ENCODE measurements around the gene ATP5MC2. TPM values are rescaled to one million over a fixed set of nuclear protein-coding genes. Genes with fewer than 3 reads are reported as not detected.

The ATP5MC2 gene
- total and polyA plus RNA-seq, 10 donors, result 231 to 526 (median 304) TPM

DNA sequence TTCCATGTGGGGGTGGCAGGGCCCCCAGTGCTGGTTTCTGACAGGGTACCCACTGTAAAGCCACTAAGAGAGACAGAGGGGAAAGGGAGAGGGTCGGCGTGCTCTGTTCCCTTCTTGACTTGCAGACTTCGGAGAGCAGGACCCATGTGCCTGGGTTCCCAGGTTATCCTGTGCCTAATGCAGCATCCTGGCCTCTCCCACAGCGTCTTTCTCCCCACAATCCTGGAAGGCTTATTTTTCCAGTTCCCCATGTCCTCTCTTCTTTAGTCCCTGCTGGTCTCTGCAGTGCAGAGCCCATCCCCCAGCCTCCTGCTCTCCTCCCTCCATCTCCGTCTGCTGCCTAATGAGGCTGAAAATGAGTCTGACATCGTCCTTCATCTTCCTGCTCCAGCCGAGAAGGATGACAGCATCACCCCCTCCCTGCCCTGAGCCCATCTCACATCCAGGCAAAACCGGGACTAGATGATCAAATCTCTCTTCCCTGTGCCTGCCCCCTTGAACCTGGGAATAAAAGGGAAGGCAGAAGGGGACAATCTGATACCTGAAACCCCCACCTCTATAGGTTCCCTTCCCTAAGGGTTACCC lies 36.3 kb upstream of the ATP5MC2 start:
- intact Hi-C loops (cut with DNase I; ENCODE audit: low total_unique reads), result no loop called here
- no peak overlapping the region for H3K4me3 ChIP-seq
- H3K27ac ChIP-seq, result no peak overlapping the region
- H3K9me3 ChIP-seq, result no peaks in the 10 kb centered on the region
- no peak for DNase-seq
- H3K27me3 ChIP-seq (replicated peaks in 1 of 7), result peaks cover 0 to 10% (median 0%) of the 10 kb centered on the region in 7 donors
- H3K36me3 ChIP-seq, result peaks cover 0 to 60% (median 48%) of the 10 kb centered on the region in 6 donors
- no peak for TF ChIP-seq POLR2AphosphoS5 (IDR thresholded peaks at IDR 0.05)
- TF ChIP-seq POLR2A (IDR thresholded peaks at IDR 0.05), result no peak
- no peak for TF ChIP-seq CTCF (IDR thresholded peaks at IDR 0.05 in 8 of 11, conservative IDR thresholded peaks at IDR 0.05 in 3 of 11)
- WGBS, 5 donors, result 81 to 88% (median 83%) methylated on average over 8 of the region's 8 CpGs
- H3K4me1 ChIP-seq, result no peaks in the 10 kb centered on the region

DNA sequence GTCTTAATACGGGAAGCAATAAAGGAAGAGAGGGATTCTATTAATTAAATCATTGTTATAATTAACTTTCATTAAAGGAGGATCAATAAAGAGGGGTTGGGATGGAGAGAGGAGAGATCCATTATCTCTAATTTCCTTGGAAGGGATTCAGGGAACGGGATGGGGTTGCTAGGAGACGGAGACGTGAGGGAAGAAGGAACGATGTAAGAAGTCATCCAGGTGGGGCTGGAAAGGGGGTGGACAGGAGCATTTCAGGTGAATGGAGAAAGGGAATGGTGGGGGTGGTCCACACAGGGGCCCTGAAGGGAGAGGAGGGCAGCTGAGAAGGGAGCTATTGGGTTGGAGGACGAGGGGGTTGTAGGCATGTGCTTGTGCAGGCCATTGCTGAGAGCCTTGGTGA lies 34.2 kb upstream of the ATP5MC2 start:
- Histone ChIP-seq H3K27me3 (replicated peaks in 1 of 7) (peaks cover 0 to 30% (median 4%) of the 10 kb centered on the region in 7 donors), H3K4me1 (no peaks in the 10 kb centered on the region), H3K9me3 (no peaks in the 10 kb centered on the region), H3K4me3 (no peak overlapping the region), H3K36me3 (peaks cover 0 to 40% (median 34%) of the 10 kb centered on the region in 6 donors), H3K27ac (no peak overlapping the region)
- intact Hi-C loops (cut with DNase I; ENCODE audit: low total_unique reads), result no loop called here
- DNase-seq, result no peak
- TF ChIP-seq CTCF (IDR thresholded peaks at IDR 0.05 in 8 of 11, conservative IDR thresholded peaks at IDR 0.05 in 3 of 11), result no peak
- TF ChIP-seq POLR2AphosphoS5 (IDR thresholded peaks at IDR 0.05), result no peak
- TF ChIP-seq POLR2A (IDR thresholded peaks at IDR 0.05), result no peak
- 64 to 81% (median 69%) methylated on average over 6 of the region's 6 CpGs for WGBS, 5 donors

- no peak overlapping the region for H3K27ac ChIP-seq
- intact Hi-C loops (cut with DNase I; ENCODE audit: low total_unique reads), result no loop called here
- no peak overlapping the region for H3K4me3 ChIP-seq
- H3K9me3 ChIP-seq, result no peaks in the 10 kb centered on the region
- no peaks in the 10 kb centered on the region for H3K4me1 ChIP-seq
- H3K36me3 ChIP-seq, result peaks cover 0 to 35% (median 29%) of the 10 kb centered on the region in 6 donors
- H3K27me3 ChIP-seq (replicated peaks in 1 of 7), result peaks cover 0 to 35% (median 8%) of the 10 kb centered on the region in 7 donors
- no peak for DNase-seq
- WGBS, 5 donors, result 55 to 68% (median 59%) methylated on average over 4 of the region's 4 CpGs
- TF ChIP-seq CTCF (IDR thresholded peaks at IDR 0.05 in 8 of 11, conservative IDR thresholded peaks at IDR 0.05 in 3 of 11), result no peak
- TF ChIP-seq POLR2A (IDR thresholded peaks at IDR 0.05), result no peak
- peak in 1 of 3 donors; percentile 25 for TF ChIP-seq POLR2AphosphoS5 (IDR thresholded peaks at IDR 0.05)
Measured at GRCh38 chr12:53709671-53710070, 33.8 kb upstream of the ATP5MC2 start.

DNA sequence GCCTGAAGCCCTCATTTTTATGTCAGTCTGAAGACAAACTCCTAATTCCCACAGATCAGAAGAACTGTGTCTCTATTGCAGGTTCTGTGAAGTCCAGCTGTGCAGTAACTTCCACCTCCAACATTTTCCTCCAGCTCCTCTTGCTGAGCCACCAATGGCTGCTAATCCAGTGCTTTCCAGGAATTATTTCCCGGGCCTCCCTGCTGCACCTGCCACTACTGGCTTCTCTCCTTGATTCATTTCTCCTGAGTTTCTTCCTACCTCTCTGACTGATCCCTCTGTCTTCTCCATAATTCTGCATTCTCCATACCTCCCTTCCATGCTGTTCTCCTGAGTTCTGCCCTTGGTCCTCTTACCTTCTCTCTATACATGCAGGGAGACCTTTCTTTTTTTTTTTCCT lies 30.2 kb upstream of the ATP5MC2 start:
- Histone ChIP-seq H3K27ac (no peak overlapping the region), H3K27me3 (replicated peaks in 1 of 7) (peaks cover 0 to 71% (median 22%) of the 10 kb centered on the region in 7 donors), H3K36me3 (no peaks in the 10 kb centered on the region), H3K4me1 (peaks cover 0 to 2% (median 0%) of the 10 kb centered on the region in 6 donors), H3K4me3 (no peak overlapping the region), H3K9me3 (no peaks in the 10 kb centered on the region)
- DNase-seq, result no peak
- intact Hi-C loops (cut with DNase I; ENCODE audit: low total_unique reads), result no loop called here
- TF ChIP-seq CTCF (IDR thresholded peaks at IDR 0.05 in 8 of 11, conservative IDR thresholded peaks at IDR 0.05 in 3 of 11), result no peak
- no peak for TF ChIP-seq POLR2A (IDR thresholded peaks at IDR 0.05)
- no peak for TF ChIP-seq POLR2AphosphoS5 (IDR thresholded peaks at IDR 0.05)
- 56 to 79% (median 76%) methylated on average over 1 of the region's 1 CpG for WGBS, 5 donors
